Stimulated activated effector memory CD8-positive, alpha-beta T cell treated with anti-CD3 and anti-CD28 coated beads, Interleukin-12 subunit alpha, Interleukin-12 subunit beta, amount 100 ng/mL, for 72 hours (primary cell): ENCODE measurements around the gene RNF220.
A peak's percentile ranks its signal among the peaks of the same experiment; 100 is the strongest.
"Not testable (repeated sequence)": the region's sequence is repeated elsewhere in the genome, so short reads cannot be mapped to it uniquely, and the experiment has no call there.

Source experiments
- ATAC-seq: fragments of 150-1000 bp; cut with Tn5 transposase; 2 replicates; pipeline ENCODE4 v1.10.0; 2021
- DNase-seq, 2 donors: peaks; one replicate each; pipeline ENCODE4 v3.0.0; 2021 to 2022; ENCODE audit warnings: low spot score in 2 of 2
- H3K27ac Mint-ChIP-seq: one replicate; pipeline ENCODE4 v1.8.0; 2022; ENCODE audit warnings: mild to moderate bottlenecking, mixed read lengths
- H3K36me3 Mint-ChIP-seq: one replicate; pipeline ENCODE4 v1.8.0; 2022; ENCODE audit warnings: mild to moderate bottlenecking, mixed read lengths
- H3K4me1 Mint-ChIP-seq: one replicate; pipeline ENCODE4 v1.8.0; 2022; ENCODE audit warnings: mixed read lengths
- H3K4me3 Mint-ChIP-seq: one replicate; pipeline ENCODE4 v1.8.0; 2022; ENCODE audit warnings: mild to moderate bottlenecking, mixed read lengths
- H3K9me3 Mint-ChIP-seq: one replicate; pipeline ENCODE4 v1.8.0; 2022; ENCODE audit warnings: mixed read lengths

Gene RNF220

GRCh38 chr1:44682883-44683265, 277.8 kb downstream of the RNF220 start:
- no peaks in the 10 kb centered on the region for H3K9me3 Mint-ChIP-seq
- no peak overlapping the region for H3K27ac Mint-ChIP-seq
- DNase-seq (no peak), ATAC-seq (no peak)
- H3K4me1 Mint-ChIP-seq = no peaks in the 10 kb centered on the region
- no peak overlapping the region for H3K4me3 Mint-ChIP-seq
- no peaks in the 10 kb centered on the region for H3K36me3 Mint-ChIP-seq

GRCh38 chr1:44684525-44684924, 279.5 kb downstream of the RNF220 start:
- ATAC-seq (peak; percentile 74), DNase-seq (no peak)
- no peak overlapping the region for H3K4me3 Mint-ChIP-seq
- no peak overlapping the region for H3K27ac Mint-ChIP-seq
- no peaks in the 10 kb centered on the region for H3K36me3 Mint-ChIP-seq
- H3K9me3 Mint-ChIP-seq = no peaks in the 10 kb centered on the region
- H3K4me1 Mint-ChIP-seq = no peaks in the 10 kb centered on the region

GRCh38 chr1:44685218-44685617, 280.2 kb downstream of the RNF220 start:
- Mint-ChIP-seq H3K4me3 (no peak overlapping the region), H3K4me1 (no peaks in the 10 kb centered on the region)

GRCh38 chr1:44685881-44686280, 280.8 kb downstream of the RNF220 start:
- Mint-ChIP-seq H3K9me3 (no peaks in the 10 kb centered on the region), H3K27ac (no peak overlapping the region), H3K4me3 (no peak overlapping the region), H3K36me3 (no peaks in the 10 kb centered on the region), H3K4me1 (no peaks in the 10 kb centered on the region)
- ATAC-seq (no peak), DNase-seq (no peak)

More at GRCh38 chr1:44685218-44685617, 280.2 kb downstream of the RNF220 start:
- no peaks in the 10 kb centered on the region for H3K9me3 Mint-ChIP-seq
- ATAC-seq (no peak), DNase-seq (no peak)
- H3K36me3 Mint-ChIP-seq = no peaks in the 10 kb centered on the region
- no peak overlapping the region for H3K27ac Mint-ChIP-seq

- no peaks in the 10 kb centered on the region for H3K9me3 Mint-ChIP-seq
- H3K4me3 Mint-ChIP-seq = no peak overlapping the region
- peaks cover 15% of the 10 kb centered on the region for H3K4me1 Mint-ChIP-seq
- ATAC-seq = no peak
- no peak for DNase-seq
- H3K27ac Mint-ChIP-seq = no peak overlapping the region
- H3K36me3 Mint-ChIP-seq = no peaks in the 10 kb centered on the region
These were observed 283.8 kb downstream of the RNF220 start for GRCh38 chr1:44688760-44689446.

- Mint-ChIP-seq H3K36me3 (no peaks in the 10 kb centered on the region), H3K4me3 (no peak overlapping the region), H3K9me3 (no peaks in the 10 kb centered on the region), H3K27ac (no peak overlapping the region), H3K4me1 (peaks cover 17% of the 10 kb centered on the region)
- no peak for ATAC-seq
- no peak for DNase-seq
These were observed 284.4 kb downstream of the RNF220 start for GRCh38 chr1:44689447-44689765.

GRCh38 chr1:44693159-44693558, 288.1 kb downstream of the RNF220 start:
- peaks cover 30% of the 10 kb centered on the region for H3K4me1 Mint-ChIP-seq
- H3K9me3 Mint-ChIP-seq = no peaks in the 10 kb centered on the region
- H3K27ac Mint-ChIP-seq = peak overlapping the region; percentile 79
- no peak overlapping the region for H3K4me3 Mint-ChIP-seq
- ATAC-seq (peak; percentile 82), DNase-seq (no peak)
- no peaks in the 10 kb centered on the region for H3K36me3 Mint-ChIP-seq

- H3K4me3 Mint-ChIP-seq = no peak overlapping the region
- no peak for ATAC-seq
- no peak for DNase-seq
- H3K27ac Mint-ChIP-seq = no peak overlapping the region
- H3K4me1 Mint-ChIP-seq = peaks cover 30% of the 10 kb centered on the region
- no peaks in the 10 kb centered on the region for H3K36me3 Mint-ChIP-seq
- H3K9me3 Mint-ChIP-seq = no peaks in the 10 kb centered on the region
These were observed 288.8 kb downstream of the RNF220 start for GRCh38 chr1:44693900-44694299.

- no peak overlapping the region for H3K4me3 Mint-ChIP-seq
- H3K4me1 Mint-ChIP-seq = peaks cover 30% of the 10 kb centered on the region
These were observed 289.9 kb downstream of the RNF220 start for GRCh38 chr1:44694863-44695478.

GRCh38 chr1:44695671-44696070, 290.6 kb downstream of the RNF220 start:
- Mint-ChIP-seq H3K9me3 (no peaks in the 10 kb centered on the region), H3K27ac (peak overlapping the region; percentile 71), H3K4me3 (no peak overlapping the region), H3K4me1 (peaks cover 30% of the 10 kb centered on the region), H3K36me3 (no peaks in the 10 kb centered on the region)
- ATAC-seq (no peak), DNase-seq (no peak)

More at GRCh38 chr1:44694863-44695478, 289.9 kb downstream of the RNF220 start:
- ATAC-seq = no peak
- Mint-ChIP-seq H3K9me3 (no peaks in the 10 kb centered on the region), H3K36me3 (no peaks in the 10 kb centered on the region), H3K27ac (no peak overlapping the region)
- no peak for DNase-seq

GRCh38 chr1:44696101-44696500, 291.0 kb downstream of the RNF220 start:
- no peak for DNase-seq
- ATAC-seq = no peak
- H3K4me1 Mint-ChIP-seq = peaks cover 30% of the 10 kb centered on the region
- H3K4me3 Mint-ChIP-seq = no peak overlapping the region
- H3K36me3 Mint-ChIP-seq = no peaks in the 10 kb centered on the region
- peak overlapping the region; percentile 88 for H3K27ac Mint-ChIP-seq
- no peaks in the 10 kb centered on the region for H3K9me3 Mint-ChIP-seq

GRCh38 chr1:44696789-44697345, 291.8 kb downstream of the RNF220 start:
- peak in 1 of 2 donors; percentile 14 for DNase-seq
- Mint-ChIP-seq H3K4me1 (peaks cover 24% of the 10 kb centered on the region), H3K27ac (peak overlapping the region; percentile 88), H3K36me3 (no peaks in the 10 kb centered on the region), H3K9me3 (no peaks in the 10 kb centered on the region), H3K4me3 (no peak overlapping the region)
- ATAC-seq = peak; percentile 89

GRCh38 chr1:44698138-44698537, 293.1 kb downstream of the RNF220 start:
- DNase-seq = no peak
- Mint-ChIP-seq H3K4me3 (no peak overlapping the region), H3K27ac (no peak overlapping the region), H3K4me1 (peaks cover 22% of the 10 kb centered on the region), H3K9me3 (no peaks in the 10 kb centered on the region), H3K36me3 (no peaks in the 10 kb centered on the region)
- no peak for ATAC-seq

GRCh38 chr1:44699375-44699774, 294.3 kb downstream of the RNF220 start:
- not testable (repeated sequence) for H3K36me3 Mint-ChIP-seq, H3K9me3 Mint-ChIP-seq, H3K27ac Mint-ChIP-seq, H3K4me3 Mint-ChIP-seq, ATAC-seq, DNase-seq
- H3K4me1 Mint-ChIP-seq = peaks cover 13% of the 10 kb centered on the region

GRCh38 chr1:44700573-44700972, 295.5 kb downstream of the RNF220 start:
- H3K27ac Mint-ChIP-seq = no peak overlapping the region
- peaks cover 13% of the 10 kb centered on the region for H3K4me1 Mint-ChIP-seq
- no peak for ATAC-seq
- H3K4me3 Mint-ChIP-seq = no peak overlapping the region
- no peaks in the 10 kb centered on the region for H3K9me3 Mint-ChIP-seq
- DNase-seq = no peak
- no peaks in the 10 kb centered on the region for H3K36me3 Mint-ChIP-seq

- Mint-ChIP-seq H3K4me3 (no peak overlapping the region), H3K36me3 (no peaks in the 10 kb centered on the region), H3K9me3 (no peaks in the 10 kb centered on the region), H3K4me1 (peaks cover 13% of the 10 kb centered on the region), H3K27ac (no peak overlapping the region)
- DNase-seq = no peak
- no peak for ATAC-seq
These were observed 296.1 kb downstream of the RNF220 start for GRCh38 chr1:44701141-44701573.
